ENCODE data around the gene PHF5A.

GRCh38 chr22:41425660-41426365 is 42.7 kb downstream of the PHF5A start:
- no peak for TF ChIP-seq CTCF (IDR thresholded peaks at IDR 0.05; ENCODE audit: poor library complexity)
- TF ChIP-seq EZH2phosphoT487 (IDR thresholded peaks at IDR 0.05; ENCODE audit: low read depth, severe bottlenecking, unreplicated experiment): no peak

Data from hepatocyte (in vitro differentiated cells).